NOMO-1 (cell line): ENCODE results near the gene WDR13.

Experiments
- DNase-seq, 2 experiments: peaks; one replicate each; lab custom pipeline; 2025; ENCODE audit not compliant: unreplicated experiment in 2 of 2; lab: John Stamatoyannopoulos, UW

Gene WDR13

GRCh38 chrX:48592971-48593370, 4.3 kb upstream of the WDR13 start:
- DNase-seq, result no peak

- no peak for DNase-seq
Observed at GRCh38 chrX:48595929-48596328, 1.4 kb upstream of the WDR13 start.

- no peak for DNase-seq
Observed at GRCh38 chrX:48598614-48599013, 1.3 kb downstream of the WDR13 start.

- DNase-seq, result no peak
Observed at GRCh38 chrX:48599341-48599740, 2.0 kb downstream of the WDR13 start.

GRCh38 chrX:48600226-48600625, 2.9 kb downstream of the WDR13 start:
- DNase-seq, result no peak

GRCh38 chrX:48601741-48602394, 4.6 kb downstream of the WDR13 start:
- DNase-seq, result no peak

- no peak for DNase-seq
Observed at GRCh38 chrX:48604701-48605100, 7.4 kb downstream of the WDR13 start.

- DNase-seq, result no peak
Observed at GRCh38 chrX:48606091-48606490, 8.8 kb downstream of the WDR13 start.

GRCh38 chrX:48611703-48612102, 14.4 kb downstream of the WDR13 start:
- no peak for DNase-seq

- DNase-seq, result no peak
Observed at GRCh38 chrX:48613502-48614160, 16.3 kb downstream of the WDR13 start.

GRCh38 chrX:48616576-48616975, 19.3 kb downstream of the WDR13 start:
- peak in 1 of 2 experiments; percentile 4 for DNase-seq

GRCh38 chrX:48617542-48618340, 20.4 kb downstream of the WDR13 start:
- no peak for DNase-seq

- no peak for DNase-seq
Observed at GRCh38 chrX:48626401-48627298, 29.4 kb downstream of the WDR13 start.

GRCh38 chrX:48631376-48632090, 34.2 kb downstream of the WDR13 start:
- DNase-seq, result peak; percentile 65 to 66

GRCh38 chrX:48632207-48632606, 34.9 kb downstream of the WDR13 start:
- DNase-seq, result no peak

GRCh38 chrX:48636301-48636700, 39.0 kb downstream of the WDR13 start:
- DNase-seq, result no peak

- DNase-seq, result no peak
Observed at GRCh38 chrX:48636776-48637175, 39.5 kb downstream of the WDR13 start.

- no peak for DNase-seq
Observed at GRCh38 chrX:48645669-48646068, 48.4 kb downstream of the WDR13 start.

- DNase-seq, result peak in 1 of 2 experiments; percentile 42
Observed at GRCh38 chrX:48648336-48648751, 51.1 kb downstream of the WDR13 start.

GRCh38 chrX:48649102-48649501, 51.8 kb downstream of the WDR13 start:
- no peak for DNase-seq
